ENCODE data around the gene ILF2.

ILF2 gene

DNA sequence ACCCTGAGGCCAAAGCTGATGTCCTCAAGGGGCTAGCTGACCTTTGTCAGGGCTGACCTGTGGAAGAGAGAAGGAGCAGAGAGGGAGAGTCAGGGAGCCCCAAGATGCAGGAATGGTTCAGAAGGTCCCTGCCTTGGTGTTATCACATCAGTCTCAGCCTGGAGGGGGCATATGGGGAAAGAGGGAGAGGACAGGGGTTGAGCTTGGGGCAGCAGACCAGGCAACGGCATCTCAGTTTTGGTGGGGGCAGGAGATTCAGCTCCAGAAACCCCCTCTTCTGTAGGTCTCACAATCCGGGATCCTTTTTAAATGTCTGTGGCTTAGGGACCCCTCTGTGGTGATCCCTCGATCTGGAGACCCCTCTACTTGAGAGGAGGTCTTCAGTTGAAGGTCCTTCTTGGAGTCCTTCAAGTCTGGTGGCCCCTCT lies 44.3 kb downstream of the ILF2 start:
- no peak for DNase-seq

DNA sequence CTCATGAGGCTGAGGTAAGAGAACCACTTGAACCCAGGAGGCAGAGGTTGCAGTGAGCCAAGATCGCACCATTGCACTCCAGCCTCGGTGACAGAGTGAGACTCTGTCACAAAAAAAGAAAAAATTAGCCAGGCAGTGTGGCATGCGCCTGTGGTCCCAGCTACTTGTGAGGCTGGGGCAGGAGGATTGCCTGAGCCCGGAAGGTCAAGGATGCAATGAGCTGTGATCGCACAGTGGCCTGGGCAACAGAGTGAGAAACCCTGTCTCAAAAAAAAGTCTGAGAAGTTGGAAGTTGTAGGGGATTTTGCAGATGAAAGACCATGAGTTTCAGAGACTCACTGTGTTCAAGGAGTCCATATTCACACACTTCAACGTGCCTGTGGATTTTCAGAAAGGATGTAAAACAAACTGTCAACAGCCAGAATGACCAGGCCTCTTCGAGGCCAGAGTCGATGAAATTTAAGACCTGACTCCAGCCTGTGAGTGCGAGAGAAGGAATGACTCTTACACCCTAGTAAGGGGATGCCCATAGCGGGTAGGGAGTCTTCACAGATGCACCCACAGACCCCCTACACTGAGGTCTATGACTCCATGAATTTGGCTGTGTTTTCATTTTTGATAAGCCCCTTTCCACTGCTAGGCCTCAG lies 45.7 kb downstream of the ILF2 start:
- DNase-seq: no peak

- no peak for DNase-seq
Measured at GRCh38 chr1:153623101-153623500, 47.7 kb downstream of the ILF2 start.

DNA sequence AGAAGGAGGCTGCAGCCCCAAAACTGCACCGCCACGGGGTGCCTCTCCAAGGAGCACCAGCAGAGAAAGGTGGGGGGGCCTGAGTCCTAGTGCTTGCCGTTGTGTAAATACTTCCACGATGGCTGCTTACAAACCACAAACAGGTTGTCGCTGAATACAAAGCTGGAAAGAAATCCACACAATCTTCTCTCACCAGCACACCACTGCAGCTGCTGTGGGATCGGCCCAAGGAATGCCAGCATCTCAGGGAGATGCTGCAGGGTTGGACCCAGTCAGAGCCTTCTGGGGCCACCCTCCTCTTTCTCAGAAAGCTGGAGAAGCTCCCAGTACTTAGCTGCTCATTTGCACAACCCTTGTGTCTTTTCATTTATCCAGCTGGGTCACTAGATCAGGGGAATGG lies 51.6 kb downstream of the ILF2 start:
- DNase-seq: no peak

- no peak for DNase-seq
Measured at GRCh38 chr1:153617663-153618062, 53.1 kb downstream of the ILF2 start.

GRCh38 chr1:153616917-153617311 lies 53.9 kb downstream of the ILF2 start:
- DNase-seq: no peak

GRCh38 chr1:153616144-153616916 lies 54.5 kb downstream of the ILF2 start, which contains the start of gene S100A14:
Gene S100A14, minus strand, starts transcription at chr1:153616325. Its CDS starts 467 bp downstream, at chr1:153615858.
- DNase-seq: no peak

DNA sequence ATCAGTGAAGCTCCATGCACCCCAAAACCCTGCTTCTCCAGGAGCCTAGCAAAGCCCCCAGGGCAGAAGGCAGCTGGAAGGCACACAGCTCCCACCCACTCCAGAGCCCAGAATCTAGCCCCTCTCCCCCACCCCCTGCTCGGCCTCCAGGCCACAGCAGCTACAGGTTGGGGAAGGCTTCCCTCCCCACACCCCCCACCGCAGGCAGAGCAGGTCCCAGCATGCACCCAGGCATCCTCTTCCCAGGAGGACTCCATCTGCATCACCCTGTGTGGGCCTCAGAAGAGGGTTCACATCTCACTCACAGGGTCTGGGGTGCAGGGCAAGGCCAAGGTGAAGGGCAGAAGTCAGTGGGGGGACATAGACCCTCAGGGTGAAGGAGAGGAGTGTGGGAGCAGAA lies 55.4 kb downstream of the ILF2 start:
- DNase-seq: no peak

DNA sequence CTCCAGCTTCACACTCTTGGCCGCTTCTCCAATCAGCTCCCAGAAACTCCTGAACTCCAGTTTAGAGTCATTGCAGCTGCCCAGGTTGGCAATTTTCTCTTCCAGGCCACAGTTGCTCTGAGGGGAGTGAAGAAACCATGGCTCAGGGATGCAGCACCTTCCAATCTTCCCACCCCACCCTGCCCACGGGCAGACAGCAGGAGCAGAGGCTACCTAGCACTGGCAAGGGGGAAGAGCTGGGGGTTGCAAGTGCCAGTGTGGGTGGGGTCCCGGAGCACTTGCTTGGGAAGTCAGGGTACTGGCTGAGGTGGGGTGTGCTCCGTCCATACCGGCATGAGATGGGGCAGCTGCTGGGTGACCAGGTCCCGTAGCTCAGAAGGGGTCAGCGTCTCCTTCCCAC lies 55.9 kb downstream of the ILF2 start:
- DNase-seq: no peak

DNA sequence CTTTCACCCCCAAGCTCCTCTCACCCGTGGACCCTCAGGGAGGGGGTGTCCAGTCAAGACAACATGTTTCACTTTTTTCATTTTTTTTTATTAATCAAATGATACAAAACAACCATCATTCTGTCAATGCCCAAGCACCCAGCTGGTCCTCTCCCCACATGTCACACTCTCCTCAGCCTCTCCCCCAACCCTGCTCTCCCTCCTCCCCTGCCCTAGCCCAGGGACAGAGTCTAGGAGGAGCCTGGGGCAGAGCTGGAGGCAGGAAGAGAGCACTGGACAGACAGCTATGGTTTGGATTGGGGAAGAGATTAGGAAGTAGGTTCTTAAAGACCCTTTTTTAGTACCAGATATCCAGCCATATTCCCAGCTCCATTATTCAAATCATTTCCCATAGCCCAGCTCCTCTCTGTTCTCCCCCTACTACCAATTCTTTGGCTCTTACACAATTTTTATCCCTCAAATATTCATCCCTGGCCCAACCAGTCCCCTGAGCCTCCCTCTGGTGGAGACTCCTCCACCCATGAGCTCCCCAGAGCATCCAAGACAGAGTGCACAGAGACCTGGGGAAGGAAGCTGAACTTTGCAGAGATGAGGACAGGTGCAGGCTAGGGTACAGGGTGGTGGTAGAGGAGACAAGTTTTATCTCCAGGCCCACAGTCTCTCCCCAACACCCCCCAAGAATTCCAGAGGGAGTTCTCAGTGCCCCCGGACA lies 56.4 kb downstream of the ILF2 start:
- DNase-seq: no peak

DNA sequence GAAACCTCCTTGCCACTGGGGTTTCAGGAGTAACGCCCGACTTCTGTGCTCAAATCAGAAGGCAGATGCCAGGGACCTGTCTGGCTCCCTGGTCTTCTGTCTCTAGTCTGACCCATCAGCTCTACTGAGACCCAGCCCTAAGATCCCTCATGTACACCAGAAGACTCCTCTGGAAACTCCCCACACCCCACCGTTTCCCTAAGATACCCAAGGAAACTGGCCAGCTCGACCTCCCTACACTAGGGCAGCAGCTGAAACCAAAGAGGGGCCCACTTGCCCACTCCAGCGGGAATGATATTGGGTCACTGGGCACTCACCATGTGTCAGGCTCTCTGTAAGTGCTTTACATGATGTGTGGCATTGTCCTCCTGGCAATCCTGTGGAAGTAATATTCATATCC lies 57.4 kb downstream of the ILF2 start:
- DNase-seq: no peak

DNA sequence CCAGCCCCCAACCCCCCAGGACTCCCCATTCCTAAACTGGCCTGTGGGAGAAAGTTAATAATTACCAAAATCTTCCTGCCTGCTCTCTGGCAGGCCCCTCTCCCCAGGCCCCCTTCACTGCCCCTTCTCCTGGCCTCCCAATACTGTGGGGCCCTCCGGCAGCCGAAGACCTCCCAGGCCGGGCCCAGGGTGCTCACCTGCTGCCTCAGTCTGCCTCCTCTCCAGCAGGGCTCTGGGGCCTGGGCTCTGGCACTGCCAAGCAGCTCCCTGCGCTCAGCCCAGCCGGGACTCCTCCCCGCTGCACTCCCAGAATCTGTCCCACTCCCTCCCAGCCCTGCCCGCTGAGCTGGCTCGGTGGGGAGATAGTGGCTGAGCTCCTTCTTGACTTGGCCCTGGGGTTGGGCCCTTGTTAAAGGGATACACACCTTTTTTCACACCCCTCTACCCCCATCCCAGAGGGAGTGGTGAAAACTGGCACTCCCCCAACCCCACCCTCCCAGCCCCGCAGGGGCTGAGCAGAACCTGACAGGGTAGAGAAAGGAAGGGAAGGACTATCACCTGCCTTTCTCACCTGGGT lies 58.0 kb downstream of the ILF2 start, which contains the start of gene S100A16:
TSS of gene S100A16 (minus strand) at position 383 of the 577 bp plus-strand sequence. CDS start 4,986 bp downstream, outside the sequence.
- DNase-seq: no peak

- no peak for DNase-seq
Measured at GRCh38 chr1:153612111-153612754, 58.6 kb downstream of the ILF2 start.

All from RPMI8226 (cell line).